Measurements from ENCODE around the gene HIPK3.
"Not testable (repeated sequence)": the region's sequence is repeated elsewhere in the genome, so short reads cannot be mapped to it uniquely, and the experiment has no call there.

The HIPK3 gene

GRCh38 chr11:33362051-33362910 is 105.1 kb downstream of the HIPK3 start:
- DNase-seq = no peak

GRCh38 chr11:33366918-33367317 is 109.7 kb downstream of the HIPK3 start:
- DNase-seq = no peak

GRCh38 chr11:33368475-33368874 is 111.3 kb downstream of the HIPK3 start:
- DNase-seq = not testable (repeated sequence)

- DNase-seq = no peak
Observed at GRCh38 chr11:33368931-33369330, 111.8 kb downstream of the HIPK3 start.

- DNase-seq = no peak
Observed at GRCh38 chr11:33373636-33374035, 116.5 kb downstream of the HIPK3 start.

- no peak for DNase-seq
Observed at GRCh38 chr11:33375236-33375635, 118.1 kb downstream of the HIPK3 start.

- DNase-seq = no peak
Observed at GRCh38 chr11:33375688-33376311, 118.6 kb downstream of the HIPK3 start, which contains the start of gene KIAA1549L. KIAA1549L (plus strand) TSS chr11:33376108.

GRCh38 chr11:33376331-33377310 is 119.4 kb downstream of the HIPK3 start:
- DNase-seq = no peak

GRCh38 chr11:33377412-33378370 is 120.5 kb downstream of the HIPK3 start:
- no peak for DNase-seq

- no peak for DNase-seq
Observed at GRCh38 chr11:33379947-33380346, 122.8 kb downstream of the HIPK3 start.

GRCh38 chr11:33383075-33383919 is 126.1 kb downstream of the HIPK3 start:
- no peak for DNase-seq

- DNase-seq = no peak
Observed at GRCh38 chr11:33383920-33384209, 126.7 kb downstream of the HIPK3 start.

- DNase-seq = no peak
Observed at GRCh38 chr11:33384220-33384619, 127.0 kb downstream of the HIPK3 start.

- no peak for DNase-seq
Observed at GRCh38 chr11:33387581-33387980, 130.4 kb downstream of the HIPK3 start.

GRCh38 chr11:33387996-33388395 is 130.8 kb downstream of the HIPK3 start:
- no peak for DNase-seq

GRCh38 chr11:33388793-33389525 is 131.8 kb downstream of the HIPK3 start:
- DNase-seq = no peak

- DNase-seq = no peak
Observed at GRCh38 chr11:33389635-33390034, 132.5 kb downstream of the HIPK3 start.

- no peak for DNase-seq
Observed at GRCh38 chr11:33390944-33391892, 134.0 kb downstream of the HIPK3 start.

- no peak for DNase-seq
Observed at GRCh38 chr11:33391893-33392251, 134.7 kb downstream of the HIPK3 start.
